Mucosa of descending colon (tissue), 3 donors: ENCODE measurements around the gene SYP. TPM values are rescaled to one million over a fixed set of nuclear protein-coding genes. Genes with fewer than 3 reads are reported as not detected.

Experiments used
- ATAC-seq: fragments of 200-7000 bp; cut with Tn5 transposase; one replicate; pipeline ENCODE4 v1.9.1; 2020; ENCODE audit warnings: mild to moderate bottlenecking, moderate library complexity
- DNase-seq, 3 donors: peaks; one replicate each; pipeline ENCODE4 v3.0.0-alpha.2; 2020
- H3K36me3 ChIP-seq: fragments of 200-600 bp; one replicate; pipeline ENCODE4 v1.8.0; 2021; ENCODE audit warnings: low read depth, mild to moderate bottlenecking
- H3K4me1 ChIP-seq: fragments of 200-600 bp; one replicate; pipeline ENCODE4 v1.8.0; 2021; ENCODE audit warnings: low read depth, mild to moderate bottlenecking
- H3K4me3 ChIP-seq: fragments of 200-600 bp; one replicate; pipeline ENCODE4 v1.8.0; 2021; ENCODE audit warnings: mild to moderate bottlenecking
- H3K9me3 ChIP-seq: fragments of 200-600 bp; one replicate; pipeline ENCODE4 v1.8.0; 2021; ENCODE audit warnings: mild to moderate bottlenecking
- intact Hi-C, 2 donors: fragments of 100-400 bp; cut with DNase I in 1 of 2; cut with micrococcal nuclease in 1 of 2; formaldehyde crosslinking; loops; one replicate each; pipeline versions ENCODE4 v1.11.0 to v1.11.1; 2022; cut with DNase I, micrococcal nuclease
- total RNA-seq, 3 donors: library from RNA; stranded (reverse); fragmentation: NEBNext Ultra II Directional in 2 of 3; extraction: Animal tissue kit (Norgen Biotek cat#: 25700) in 2 of 3; gene quantifications; one replicate each; pipeline versions ENCODE4 v1.2.1 to v1.2.4, GENCODE V29; 2021 to 2023
- TF ChIP-seq, protein P1 (sequence below): fragments of 200-600 bp; IDR thresholded peaks from one replicate; pipeline ENCODE4 v1.8.0; 2022; ENCODE audit warnings: antibody characterized with exemption, mild to moderate bottlenecking
- donor health status: DM: no; HTN: no; CAD: no; lungs with moderate emphysema.
- donor health status: DM: no; HTN: no; CAD: no.
- donor health status: DM: no; HTN: yes; CAD: no.

SYP gene
- total RNA-seq, 3 donors from 2014 or later = 4.9 to 14.5 (median 12.2) TPM

DNA sequence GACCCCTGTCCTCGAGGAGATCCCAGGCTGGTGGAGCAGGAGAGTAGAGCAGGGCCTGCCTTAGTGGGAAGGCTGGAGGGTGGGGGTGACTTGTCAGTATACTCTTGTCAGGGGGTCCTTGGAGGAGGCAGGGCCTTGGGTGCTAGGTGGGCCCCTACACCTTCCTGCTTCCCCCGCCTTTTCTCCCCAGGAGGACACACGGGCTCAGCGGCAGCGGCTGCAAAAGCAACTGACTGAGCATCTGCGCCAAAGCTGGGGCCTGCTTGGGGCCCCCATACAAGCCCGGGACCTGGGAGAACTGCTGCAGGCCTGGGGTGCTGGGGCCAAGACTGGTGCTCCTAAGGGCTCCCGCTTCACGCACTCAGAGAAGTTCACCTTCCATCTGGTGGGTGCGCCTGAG lies 46.5 kb upstream of the SYP start:
- ATAC-seq (no peak), DNase-seq (no peak)
- TF ChIP-seq, protein P1, sequence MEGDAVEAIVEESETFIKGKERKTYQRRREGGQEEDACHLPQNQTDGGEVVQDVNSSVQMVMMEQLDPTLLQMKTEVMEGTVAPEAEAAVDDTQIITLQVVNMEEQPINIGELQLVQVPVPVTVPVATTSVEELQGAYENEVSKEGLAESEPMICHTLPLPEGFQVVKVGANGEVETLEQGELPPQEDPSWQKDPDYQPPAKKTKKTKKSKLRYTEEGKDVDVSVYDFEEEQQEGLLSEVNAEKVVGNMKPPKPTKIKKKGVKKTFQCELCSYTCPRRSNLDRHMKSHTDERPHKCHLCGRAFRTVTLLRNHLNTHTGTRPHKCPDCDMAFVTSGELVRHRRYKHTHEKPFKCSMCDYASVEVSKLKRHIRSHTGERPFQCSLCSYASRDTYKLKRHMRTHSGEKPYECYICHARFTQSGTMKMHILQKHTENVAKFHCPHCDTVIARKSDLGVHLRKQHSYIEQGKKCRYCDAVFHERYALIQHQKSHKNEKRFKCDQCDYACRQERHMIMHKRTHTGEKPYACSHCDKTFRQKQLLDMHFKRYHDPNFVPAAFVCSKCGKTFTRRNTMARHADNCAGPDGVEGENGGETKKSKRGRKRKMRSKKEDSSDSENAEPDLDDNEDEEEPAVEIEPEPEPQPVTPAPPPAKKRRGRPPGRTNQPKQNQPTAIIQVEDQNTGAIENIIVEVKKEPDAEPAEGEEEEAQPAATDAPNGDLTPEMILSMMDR = no peak
- no peak overlapping the region for H3K4me3 ChIP-seq
- H3K9me3 ChIP-seq = no peaks in the 10 kb centered on the region
- H3K36me3 ChIP-seq = no peaks in the 10 kb centered on the region
- intact Hi-C loops = no loop called here
- H3K4me1 ChIP-seq = no peaks in the 10 kb centered on the region

DNA sequence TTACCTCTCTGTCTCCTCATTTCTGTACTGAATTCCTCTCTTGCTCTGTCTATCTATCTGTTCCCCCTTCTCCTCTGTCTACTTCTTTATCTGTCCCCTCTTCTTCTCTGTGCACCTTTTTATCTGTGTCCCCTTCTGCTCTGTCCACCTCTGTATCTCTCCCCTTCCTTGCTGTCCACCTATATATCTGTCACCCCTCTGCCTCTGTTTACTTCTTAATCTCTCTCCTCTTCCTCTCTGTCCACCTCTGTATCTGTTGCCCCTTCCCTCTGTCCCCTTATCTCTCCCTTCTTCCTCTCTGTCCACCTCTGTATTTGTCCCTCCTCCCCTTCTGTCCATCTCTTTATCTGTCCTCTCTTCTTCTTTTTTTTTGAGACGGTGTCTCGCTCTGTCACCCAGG lies 44.2 kb upstream of the SYP start:
- TF ChIP-seq, protein P1 = no peak
- no peak overlapping the region for H3K4me3 ChIP-seq
- intact Hi-C loops = no loop called here

DNA sequence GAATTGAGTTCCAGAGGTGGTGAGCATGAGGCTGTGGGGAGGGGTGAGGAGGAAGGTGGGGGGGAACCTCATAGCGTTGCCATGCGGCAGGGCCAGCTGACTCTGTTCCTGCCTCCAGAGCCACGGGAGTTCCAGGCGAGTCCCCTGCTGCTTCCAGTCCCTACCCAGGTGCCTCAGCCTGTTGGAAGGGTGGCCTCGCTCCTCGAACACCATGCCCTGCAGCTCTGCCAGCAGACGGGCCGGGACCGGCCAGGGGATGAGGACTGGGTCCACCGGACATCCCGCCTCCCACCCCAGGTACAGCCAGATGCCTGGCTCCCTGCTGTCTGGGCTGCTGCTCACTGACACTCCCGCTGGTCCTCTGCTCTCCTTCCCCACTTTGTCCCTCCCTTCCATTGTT lies 43.2 kb upstream of the SYP start:
- ATAC-seq = no peak

More for the DNA sequence above, 44.2 kb upstream of the SYP start:
- Histone ChIP-seq H3K36me3 (no peaks in the 10 kb centered on the region), H3K9me3 (no peaks in the 10 kb centered on the region), H3K4me1 (no peaks in the 10 kb centered on the region)
- no peak for ATAC-seq
- no peak for DNase-seq

DNA sequence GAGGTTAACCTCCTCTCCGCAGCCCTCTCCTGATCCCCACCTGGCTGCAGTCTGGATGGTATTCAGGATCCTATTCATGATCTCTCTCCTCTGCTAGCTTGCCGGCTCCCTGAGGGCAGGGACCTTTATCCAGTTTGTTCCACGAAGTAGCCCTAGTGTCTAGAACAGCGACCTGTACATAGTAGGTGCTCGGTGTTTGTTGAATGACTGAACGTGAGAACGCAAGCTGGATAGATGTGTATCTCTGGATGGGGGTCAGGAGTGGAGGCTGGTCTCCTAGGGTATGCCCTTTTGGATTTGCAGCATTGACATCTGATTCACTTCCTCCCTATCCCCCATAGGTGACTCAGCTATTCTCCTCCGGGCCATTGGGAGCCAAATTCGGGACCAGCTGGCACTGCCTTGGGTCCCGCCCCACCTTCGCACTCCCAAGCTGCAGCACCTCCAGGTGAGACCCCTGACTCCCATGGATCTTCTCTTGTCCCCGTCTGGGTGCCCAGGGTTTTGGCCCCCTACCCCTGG lies 42.6 kb upstream of the SYP start:
- Histone ChIP-seq H3K4me1 (no peaks in the 10 kb centered on the region), H3K36me3 (no peaks in the 10 kb centered on the region), H3K9me3 (no peaks in the 10 kb centered on the region), H3K4me3 (no peak overlapping the region)
- DNase-seq (no peak), ATAC-seq (no peak)
- TF ChIP-seq, protein P1 = no peak
- intact Hi-C loops = no loop called here

More for the DNA sequence above, 43.2 kb upstream of the SYP start:
- Histone ChIP-seq H3K36me3 (no peaks in the 10 kb centered on the region), H3K4me1 (no peaks in the 10 kb centered on the region), H3K4me3 (no peak overlapping the region), H3K9me3 (no peaks in the 10 kb centered on the region)
- DNase-seq = no peak
- intact Hi-C loops = no loop called here
- TF ChIP-seq, protein P1 = no peak

DNA sequence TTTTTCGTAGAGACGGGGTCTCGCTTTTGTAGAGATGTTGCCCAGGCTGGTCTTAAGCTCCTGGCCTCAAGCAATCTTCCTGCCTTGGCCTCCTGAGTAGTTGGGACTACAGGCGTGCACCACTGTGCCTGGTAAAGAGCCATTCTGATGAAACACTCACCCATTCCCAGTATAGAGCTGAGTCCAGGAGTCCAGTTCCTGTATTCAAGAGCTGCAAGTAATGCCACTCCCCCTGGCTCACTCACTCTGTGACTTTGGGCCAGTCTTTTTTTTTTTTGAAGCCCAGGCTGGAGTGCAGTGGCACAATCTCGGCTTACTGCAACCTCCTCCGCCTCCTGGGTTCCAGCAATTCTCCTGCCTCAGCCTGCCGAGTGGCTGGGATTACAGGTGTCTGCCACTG lies 38.7 kb upstream of the SYP start:
- TF ChIP-seq, protein P1 = no peak
- DNase-seq = no peak
- ATAC-seq = no peak

DNA sequence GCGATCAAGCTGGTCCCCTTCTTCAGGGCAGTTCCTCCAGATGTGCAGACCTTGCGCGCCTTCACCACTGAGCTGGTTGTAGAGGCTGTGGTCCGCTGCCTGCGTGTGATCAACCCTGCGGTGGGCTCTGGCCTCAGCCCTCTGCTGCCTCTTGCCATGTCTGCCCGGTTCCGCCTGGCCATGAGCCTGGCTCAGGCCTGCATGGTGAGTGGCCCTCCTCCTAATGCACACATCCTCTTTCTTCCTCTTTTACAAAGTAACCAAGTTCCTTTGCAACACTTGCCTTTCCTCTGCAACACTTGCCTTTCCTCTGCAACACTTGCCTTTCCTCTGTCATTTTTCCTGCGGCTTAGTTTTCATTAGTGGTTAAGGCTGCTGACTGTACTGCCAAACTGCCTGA lies 37.1 kb upstream of the SYP start:
- Histone ChIP-seq H3K9me3 (no peaks in the 10 kb centered on the region), H3K4me3 (no peak overlapping the region), H3K36me3 (no peaks in the 10 kb centered on the region), H3K4me1 (no peaks in the 10 kb centered on the region)
- intact Hi-C loops = no loop called here
- TF ChIP-seq, protein P1 = no peak
- DNase-seq = no peak
- peak; percentile 15 for ATAC-seq

More for the DNA sequence above, 38.7 kb upstream of the SYP start:
- no peaks in the 10 kb centered on the region for H3K4me1 ChIP-seq
- H3K9me3 ChIP-seq = no peaks in the 10 kb centered on the region
- intact Hi-C loops = no loop called here
- H3K36me3 ChIP-seq = no peaks in the 10 kb centered on the region
- no peak overlapping the region for H3K4me3 ChIP-seq
